ENCODE results near the gene ARPC4.

DNA sequence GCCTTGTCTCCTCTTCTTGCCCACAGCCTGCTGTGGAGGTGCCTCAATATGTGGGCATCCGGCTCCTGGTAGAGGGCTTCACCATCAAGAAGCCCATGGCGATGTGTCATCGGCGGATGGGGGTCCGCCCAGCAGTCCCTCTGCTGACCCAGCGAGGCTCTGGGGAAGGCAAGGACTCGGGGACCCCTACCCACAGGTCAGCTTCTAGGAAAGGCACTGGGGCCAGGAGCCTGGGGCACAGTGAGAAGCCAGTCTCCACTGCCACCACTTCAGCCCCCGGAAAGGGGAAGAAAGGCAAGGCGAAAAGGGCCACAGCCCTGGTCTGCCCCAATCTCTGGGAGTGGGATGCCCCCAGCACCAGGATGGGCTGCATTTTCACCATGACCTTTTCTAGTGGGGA is 40.2 kb downstream of the ARPC4 start:
- TF ChIP-seq, protein P1, sequence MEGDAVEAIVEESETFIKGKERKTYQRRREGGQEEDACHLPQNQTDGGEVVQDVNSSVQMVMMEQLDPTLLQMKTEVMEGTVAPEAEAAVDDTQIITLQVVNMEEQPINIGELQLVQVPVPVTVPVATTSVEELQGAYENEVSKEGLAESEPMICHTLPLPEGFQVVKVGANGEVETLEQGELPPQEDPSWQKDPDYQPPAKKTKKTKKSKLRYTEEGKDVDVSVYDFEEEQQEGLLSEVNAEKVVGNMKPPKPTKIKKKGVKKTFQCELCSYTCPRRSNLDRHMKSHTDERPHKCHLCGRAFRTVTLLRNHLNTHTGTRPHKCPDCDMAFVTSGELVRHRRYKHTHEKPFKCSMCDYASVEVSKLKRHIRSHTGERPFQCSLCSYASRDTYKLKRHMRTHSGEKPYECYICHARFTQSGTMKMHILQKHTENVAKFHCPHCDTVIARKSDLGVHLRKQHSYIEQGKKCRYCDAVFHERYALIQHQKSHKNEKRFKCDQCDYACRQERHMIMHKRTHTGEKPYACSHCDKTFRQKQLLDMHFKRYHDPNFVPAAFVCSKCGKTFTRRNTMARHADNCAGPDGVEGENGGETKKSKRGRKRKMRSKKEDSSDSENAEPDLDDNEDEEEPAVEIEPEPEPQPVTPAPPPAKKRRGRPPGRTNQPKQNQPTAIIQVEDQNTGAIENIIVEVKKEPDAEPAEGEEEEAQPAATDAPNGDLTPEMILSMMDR (IDR thresholded peaks at IDR 0.05 in 2 of 3, conservative IDR thresholded peaks at IDR 0.05 in 1 of 3; ENCODE audit: control insufficient read depth in 2 of 3, extremely low read depth in 1 of 3, insufficient read depth in 1 of 3, low read depth in 3 of 3, low read length in 3 of 3) = no peak
- no peak for TF ChIP-seq MXI1 (IDR thresholded peaks at IDR 0.05; ENCODE audit: low read depth, low read length)
- no peak for TF ChIP-seq ESRRA (IDR thresholded peaks at IDR 0.05; ENCODE audit: low read length)
- TF ChIP-seq PAX5 (IDR thresholded peaks at IDR 0.05; ENCODE audit: borderline replicate concordance, low read depth, low read length) = no peak
- no peak for TF ChIP-seq BHLHE40 (IDR thresholded peaks at IDR 0.05; ENCODE audit: borderline replicate concordance in 1 of 2, low read depth in 2 of 2, low read length in 1 of 2)
- TF ChIP-seq EGR1 (IDR thresholded peaks at IDR 0.05; ENCODE audit: borderline replicate concordance in 1 of 2, low read depth in 2 of 2, low read length in 2 of 2) = no peak
- TF ChIP-seq BRCA1 (IDR thresholded peaks at IDR 0.05; ENCODE audit: low read depth, low read length) = no peak
- TF ChIP-seq POLR2A (IDR thresholded peaks at IDR 0.05; ENCODE audit: low read depth, low read length) = no peak
- TF ChIP-seq ZZZ3 (IDR thresholded peaks at IDR 0.05; ENCODE audit: control insufficient read depth, insufficient read length, low read depth) = no peak
